ENCODE measurements around the gene UBE2Z.
A peak's percentile ranks its signal among the peaks of the same experiment; 100 is the strongest.

The UBE2Z gene

GRCh38 chr17:48873696-48874443, 34.3 kb upstream of the UBE2Z start:
- H3K27ac ChIP-seq (ENCODE audit: insufficient read depth, low read depth, low read length, poor library complexity, severe bottlenecking), result no peak overlapping the region

GRCh38 chr17:48878920-48879898, 29.0 kb upstream of the UBE2Z start:
- no peak overlapping the region for H3K4me3 ChIP-seq (ENCODE audit: insufficient read depth, low read depth, low read length)

More at GRCh38 chr17:48873696-48874443, 34.3 kb upstream of the UBE2Z start:
- H3K9me3 ChIP-seq (ENCODE audit: control insufficient read depth, low read length), result no peaks in the 10 kb centered on the region
- no peaks in the 10 kb centered on the region for H3K4me1 ChIP-seq (ENCODE audit: control insufficient read depth, insufficient read depth, low read length)
- H3K27me3 ChIP-seq (ENCODE audit: control insufficient read depth, insufficient read depth, low read length, poor library complexity, severe bottlenecking), result no peaks in the 10 kb centered on the region
- no peak overlapping the region for H3K4me3 ChIP-seq (ENCODE audit: insufficient read depth, low read depth, low read length)
- WGBS, 2 experiments, result 89 to 100% methylated on average over 3 of the region's 5 CpGs
- H3K36me3 ChIP-seq (ENCODE audit: control insufficient read depth, insufficient read depth, low read length), result no peaks in the 10 kb centered on the region

DNA sequence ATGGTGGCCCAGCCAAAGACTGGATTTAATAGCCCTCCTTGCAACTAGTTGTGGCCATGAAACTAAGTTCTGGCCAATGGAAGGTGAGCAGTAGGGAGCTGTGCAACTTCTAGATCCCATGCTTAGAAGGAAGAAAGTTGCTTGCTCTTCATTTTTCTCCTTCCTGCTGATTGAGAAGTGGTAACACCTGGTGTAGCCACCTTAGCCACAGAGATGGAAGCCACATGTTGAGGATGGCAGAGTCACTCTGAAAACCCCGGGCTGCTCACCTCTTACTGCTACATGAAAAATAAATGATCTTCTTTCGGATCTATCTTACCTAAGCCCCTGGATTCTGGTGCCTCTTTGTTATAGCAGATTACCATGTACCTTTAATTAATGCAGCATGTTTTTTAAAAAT, 25.9 kb upstream of the UBE2Z start:
- Histone ChIP-seq H3K4me3 (ENCODE audit: insufficient read depth, low read depth, low read length) (no peak overlapping the region), H3K36me3 (ENCODE audit: control insufficient read depth, insufficient read depth, low read length) (no peaks in the 10 kb centered on the region), H3K27me3 (ENCODE audit: control insufficient read depth, insufficient read depth, low read length, poor library complexity, severe bottlenecking) (no peaks in the 10 kb centered on the region), H3K4me1 (ENCODE audit: control insufficient read depth, insufficient read depth, low read length) (no peaks in the 10 kb centered on the region), H3K9me3 (ENCODE audit: control insufficient read depth, low read length) (no peaks in the 10 kb centered on the region), H3K27ac (ENCODE audit: insufficient read depth, low read depth, low read length, poor library complexity, severe bottlenecking) (no peak overlapping the region)
- 89 to 100% methylated on average over 2 of the region's 2 CpGs for WGBS, 2 experiments

More at GRCh38 chr17:48878920-48879898, 29.0 kb upstream of the UBE2Z start:
- Histone ChIP-seq H3K36me3 (ENCODE audit: control insufficient read depth, insufficient read depth, low read length) (no peaks in the 10 kb centered on the region), H3K9me3 (ENCODE audit: control insufficient read depth, low read length) (no peaks in the 10 kb centered on the region), H3K4me1 (ENCODE audit: control insufficient read depth, insufficient read depth, low read length) (no peaks in the 10 kb centered on the region), H3K27me3 (ENCODE audit: control insufficient read depth, insufficient read depth, low read length, poor library complexity, severe bottlenecking) (no peaks in the 10 kb centered on the region), H3K27ac (ENCODE audit: insufficient read depth, low read depth, low read length, poor library complexity, severe bottlenecking) (no peak overlapping the region)
- 27 to 28% methylated on average over 12 of the region's 12 CpGs for WGBS, 2 experiments

- Histone ChIP-seq H3K27ac (ENCODE audit: insufficient read depth, low read depth, low read length, poor library complexity, severe bottlenecking) (no peak overlapping the region), H3K9me3 (ENCODE audit: control insufficient read depth, low read length) (no peaks in the 10 kb centered on the region), H3K4me3 (ENCODE audit: insufficient read depth, low read depth, low read length) (no peak overlapping the region), H3K27me3 (ENCODE audit: control insufficient read depth, insufficient read depth, low read length, poor library complexity, severe bottlenecking) (no peaks in the 10 kb centered on the region), H3K36me3 (ENCODE audit: control insufficient read depth, insufficient read depth, low read length) (no peaks in the 10 kb centered on the region), H3K4me1 (ENCODE audit: control insufficient read depth, insufficient read depth, low read length) (no peaks in the 10 kb centered on the region)
- 88 to 89% methylated on average over 10 of the region's 10 CpGs for WGBS, 2 experiments
Observed at GRCh38 chr17:48883171-48883570, 25.0 kb upstream of the UBE2Z start.

DNA sequence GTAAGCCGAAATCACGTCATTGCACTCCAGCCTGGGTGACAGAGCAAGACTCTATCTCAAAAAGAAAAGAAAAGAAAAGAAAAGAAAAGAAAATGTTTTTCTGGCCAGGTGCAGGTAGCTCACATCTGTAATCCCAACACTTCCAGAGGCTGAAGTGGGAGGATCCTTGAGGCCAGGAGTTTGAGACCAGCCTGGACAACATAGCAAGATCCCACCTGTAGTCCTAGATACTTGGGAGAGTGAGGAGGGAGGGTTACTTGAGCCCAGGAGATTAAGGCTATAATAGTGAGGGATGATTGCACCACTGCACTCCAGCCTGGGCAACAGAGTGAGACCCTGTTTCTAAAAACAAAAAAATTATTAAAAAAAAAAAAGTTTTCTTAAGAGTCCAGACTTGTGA, 18.1 kb upstream of the UBE2Z start:
- WGBS, 2 experiments, result 91 to 97% methylated on average over 2 of the region's 2 CpGs
- H3K27me3 ChIP-seq (ENCODE audit: control insufficient read depth, insufficient read depth, low read length, poor library complexity, severe bottlenecking), result no peaks in the 10 kb centered on the region

DNA sequence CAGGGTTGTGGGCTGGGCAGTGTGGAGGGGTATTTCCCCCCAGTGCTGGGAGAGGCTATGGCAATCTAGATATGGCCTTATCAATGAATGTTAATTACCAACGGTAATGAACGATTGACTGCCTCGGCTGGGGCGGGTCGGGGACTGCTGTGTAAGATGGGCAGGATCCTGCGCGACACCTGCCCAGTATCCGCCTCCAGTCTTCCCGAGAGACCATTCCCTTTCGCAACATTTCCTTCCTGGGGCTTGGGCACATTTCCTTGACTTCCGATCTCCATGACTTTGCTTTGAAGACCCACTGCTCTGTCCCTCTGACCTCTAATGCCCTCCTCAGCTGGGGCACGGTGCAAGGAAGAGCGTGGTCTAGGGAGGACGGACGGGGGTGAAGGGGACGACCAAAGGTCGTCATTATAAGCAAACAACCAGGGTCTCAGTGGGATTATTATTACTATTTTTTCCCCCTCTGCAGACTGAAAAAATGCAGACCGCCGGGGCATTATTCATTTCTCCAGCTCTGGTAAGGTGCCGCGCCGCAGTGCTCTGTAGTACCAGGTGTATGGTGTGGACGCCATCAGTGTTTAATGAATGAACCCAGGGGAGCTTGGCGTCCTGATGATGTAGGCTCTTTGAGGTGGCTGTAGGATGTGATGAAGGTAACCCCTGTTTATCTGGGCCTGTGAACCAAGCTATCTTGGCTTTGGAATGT, 15.1 kb upstream of the UBE2Z start:
- Histone ChIP-seq H3K27ac (ENCODE audit: insufficient read depth, low read depth, low read length, poor library complexity, severe bottlenecking) (peak overlapping the region; percentile 18), H3K9me3 (ENCODE audit: control insufficient read depth, low read length) (no peaks in the 10 kb centered on the region), H3K4me3 (ENCODE audit: insufficient read depth, low read depth, low read length) (peak overlapping the region; percentile 77), H3K4me1 (ENCODE audit: control insufficient read depth, insufficient read depth, low read length) (peaks cover 4% of the 10 kb centered on the region), H3K36me3 (ENCODE audit: control insufficient read depth, insufficient read depth, low read length) (no peaks in the 10 kb centered on the region), H3K27me3 (ENCODE audit: control insufficient read depth, insufficient read depth, low read length, poor library complexity, severe bottlenecking) (no peaks in the 10 kb centered on the region)
- 2% methylated on average over 24 of the region's 24 CpGs for WGBS, 2 experiments

More for the DNA sequence above, 18.1 kb upstream of the UBE2Z start:
- H3K4me1 ChIP-seq (ENCODE audit: control insufficient read depth, insufficient read depth, low read length), result peaks cover 4% of the 10 kb centered on the region
- no peaks in the 10 kb centered on the region for H3K9me3 ChIP-seq (ENCODE audit: control insufficient read depth, low read length)
- no peak overlapping the region for H3K27ac ChIP-seq (ENCODE audit: insufficient read depth, low read depth, low read length, poor library complexity, severe bottlenecking)
- H3K4me3 ChIP-seq (ENCODE audit: insufficient read depth, low read depth, low read length), result no peak overlapping the region
- no peaks in the 10 kb centered on the region for H3K36me3 ChIP-seq (ENCODE audit: control insufficient read depth, insufficient read depth, low read length)

DNA sequence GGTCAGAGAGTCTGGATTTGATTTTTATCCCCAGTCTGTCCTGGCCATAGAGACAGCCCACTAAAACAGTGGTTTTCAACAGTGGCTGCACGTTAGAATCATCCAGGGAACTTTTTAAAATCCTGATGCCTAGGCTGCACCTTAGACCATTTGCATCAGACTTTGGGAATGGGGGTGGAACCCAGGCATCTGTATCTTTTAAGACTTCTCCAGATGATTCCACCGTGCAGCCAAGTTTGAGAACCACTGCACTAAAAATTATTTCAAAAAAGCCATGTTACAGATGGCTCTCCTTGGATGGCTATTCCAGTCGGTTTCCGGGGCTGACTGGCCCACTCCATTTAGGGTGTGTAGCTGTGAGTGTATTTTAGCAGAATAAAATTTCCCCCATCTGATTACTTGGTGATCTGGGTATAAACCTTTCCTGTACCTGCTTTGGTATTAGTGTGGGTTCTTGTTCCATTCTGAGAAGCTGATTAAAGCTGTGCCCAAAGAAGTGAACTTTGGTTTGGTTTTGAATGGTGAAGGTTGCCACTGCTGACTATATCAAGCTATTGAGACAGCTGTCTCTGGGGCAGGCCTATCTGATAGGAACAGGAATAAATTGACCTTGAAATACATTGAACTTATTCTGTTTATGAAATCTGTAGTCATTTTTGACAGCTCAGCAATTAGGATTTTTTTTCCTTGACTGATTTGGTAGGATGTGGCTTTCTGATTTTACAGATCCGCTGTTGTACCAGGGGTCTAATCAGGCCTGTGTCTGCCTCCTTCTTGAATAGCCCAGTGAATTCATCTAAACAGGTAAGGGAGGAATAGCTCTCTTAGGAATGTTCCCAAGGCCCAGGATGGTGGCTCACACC, 14.3 kb upstream of the UBE2Z start:
- peaks cover 4% of the 10 kb centered on the region for H3K4me1 ChIP-seq (ENCODE audit: control insufficient read depth, insufficient read depth, low read length)
- no peaks in the 10 kb centered on the region for H3K36me3 ChIP-seq (ENCODE audit: control insufficient read depth, insufficient read depth, low read length)
- H3K9me3 ChIP-seq (ENCODE audit: control insufficient read depth, low read length), result no peaks in the 10 kb centered on the region
- H3K27ac ChIP-seq (ENCODE audit: insufficient read depth, low read depth, low read length, poor library complexity, severe bottlenecking), result no peak overlapping the region
- peak overlapping the region; percentile 77 for H3K4me3 ChIP-seq (ENCODE audit: insufficient read depth, low read depth, low read length)
- WGBS, 2 experiments, result 72% methylated on average over 5 of the region's 5 CpGs
- H3K27me3 ChIP-seq (ENCODE audit: control insufficient read depth, insufficient read depth, low read length, poor library complexity, severe bottlenecking), result no peaks in the 10 kb centered on the region

- Histone ChIP-seq H3K4me1 (ENCODE audit: control insufficient read depth, insufficient read depth, low read length) (peaks cover 4% of the 10 kb centered on the region), H3K36me3 (ENCODE audit: control insufficient read depth, insufficient read depth, low read length) (no peaks in the 10 kb centered on the region), H3K27me3 (ENCODE audit: control insufficient read depth, insufficient read depth, low read length, poor library complexity, severe bottlenecking) (no peaks in the 10 kb centered on the region), H3K4me3 (ENCODE audit: insufficient read depth, low read depth, low read length) (no peak overlapping the region), H3K27ac (ENCODE audit: insufficient read depth, low read depth, low read length, poor library complexity, severe bottlenecking) (no peak overlapping the region), H3K9me3 (ENCODE audit: control insufficient read depth, low read length) (no peaks in the 10 kb centered on the region)
- 93 to 97% methylated on average over 3 of the region's 3 CpGs for WGBS, 2 experiments
Observed at GRCh38 chr17:48894886-48895285, 13.3 kb upstream of the UBE2Z start.

- no peak overlapping the region for H3K27ac ChIP-seq (ENCODE audit: insufficient read depth, low read depth, low read length, poor library complexity, severe bottlenecking)
- no peaks in the 10 kb centered on the region for H3K36me3 ChIP-seq (ENCODE audit: control insufficient read depth, insufficient read depth, low read length)
- no peak overlapping the region for H3K4me3 ChIP-seq (ENCODE audit: insufficient read depth, low read depth, low read length)
- H3K9me3 ChIP-seq (ENCODE audit: control insufficient read depth, low read length), result no peaks in the 10 kb centered on the region
- WGBS, 2 experiments, result 84 to 98% methylated on average over 1 of the region's 1 CpG
- H3K4me1 ChIP-seq (ENCODE audit: control insufficient read depth, insufficient read depth, low read length), result no peaks in the 10 kb centered on the region
- no peaks in the 10 kb centered on the region for H3K27me3 ChIP-seq (ENCODE audit: control insufficient read depth, insufficient read depth, low read length, poor library complexity, severe bottlenecking)
Observed at GRCh38 chr17:48901241-48901640, 7.0 kb upstream of the UBE2Z start.

Measured in ectodermal cell (in vitro differentiated cells).